GM19452 (cell line): Measurements from ENCODE around the gene CYP2U1.

Experiments
- ATAC-seq: cut with Tn5 transposase; IDR thresholded peaks from one replicate; pipeline ENCODE4 v1.9.1; 2021; ENCODE audit not compliant: unreplicated experiment

Gene CYP2U1

DNA sequence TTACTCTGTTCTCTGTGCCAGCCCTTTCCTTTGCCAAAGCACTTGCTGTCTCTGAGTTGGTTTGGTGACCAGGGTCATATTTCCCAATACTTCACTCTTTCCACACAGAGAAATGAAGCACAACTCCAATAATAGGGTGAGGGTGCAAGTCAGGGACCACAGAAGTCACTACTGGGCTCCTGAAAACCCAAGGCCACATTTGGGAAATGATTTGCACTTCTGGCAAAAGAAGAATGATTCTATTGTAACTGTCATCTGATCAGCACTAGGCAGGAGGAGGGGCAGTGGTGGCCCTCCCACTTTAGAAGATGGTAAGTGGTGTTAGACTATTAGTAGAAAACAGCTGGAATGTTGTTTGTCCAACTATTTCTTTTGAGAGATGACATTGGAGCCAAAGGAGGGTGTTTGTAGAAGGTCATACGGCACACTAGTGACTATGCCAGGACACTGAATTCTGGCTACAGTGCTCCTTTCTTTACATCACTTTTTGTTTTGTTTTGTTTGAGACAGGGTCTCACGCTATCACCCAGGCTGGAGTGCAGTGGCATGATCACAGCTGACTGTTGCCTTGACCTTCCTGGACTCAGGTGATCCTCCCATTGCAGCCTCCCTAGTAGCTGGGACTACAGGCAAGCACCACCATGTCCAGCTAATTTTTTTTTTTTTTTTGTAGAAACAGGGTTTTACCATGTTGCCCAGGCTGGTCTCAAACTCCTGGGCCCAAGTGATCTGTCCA is 47.5 kb downstream of the CYP2U1 start:
- ATAC-seq: no peak

DNA sequence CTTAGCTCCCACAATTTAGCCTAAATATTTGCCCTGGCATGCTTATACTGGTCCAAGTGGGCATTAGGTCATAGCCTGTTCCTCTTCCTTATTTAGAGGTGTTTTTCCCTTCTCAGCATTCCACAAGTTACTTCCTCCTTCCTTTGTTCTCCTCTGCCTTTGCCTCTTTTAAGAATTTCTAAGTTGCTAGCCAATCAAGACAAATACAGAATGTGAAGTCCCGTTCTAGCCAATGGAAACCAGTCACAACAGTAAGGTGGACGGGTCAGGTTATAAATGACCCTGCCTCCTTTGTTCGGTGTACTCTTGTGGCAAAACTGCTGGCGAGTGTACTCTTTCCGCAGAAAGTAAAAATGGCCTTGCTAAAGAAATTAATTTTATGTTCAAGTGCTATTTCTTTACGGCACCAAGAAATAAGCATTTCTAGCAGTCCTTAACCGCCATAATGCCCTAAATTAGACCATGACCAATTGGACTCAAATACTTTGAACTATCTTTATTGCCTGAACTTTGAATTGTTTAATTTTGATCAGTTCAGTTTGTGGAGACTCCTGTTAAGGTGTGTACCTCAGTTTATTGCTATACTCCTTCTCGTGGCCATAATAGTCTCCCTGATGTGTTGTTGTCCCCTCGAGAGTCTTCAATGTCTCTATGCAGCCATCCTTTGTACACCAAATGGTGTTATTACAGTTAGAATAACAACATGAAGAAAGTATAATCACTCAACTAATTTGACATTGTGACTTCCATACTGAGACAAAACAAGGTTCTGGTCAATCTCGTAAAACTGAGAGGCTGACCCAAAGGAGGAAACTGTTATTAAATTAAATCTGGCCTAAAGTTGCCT is 56.8 kb downstream of the CYP2U1 start:
- no peak for ATAC-seq

DNA sequence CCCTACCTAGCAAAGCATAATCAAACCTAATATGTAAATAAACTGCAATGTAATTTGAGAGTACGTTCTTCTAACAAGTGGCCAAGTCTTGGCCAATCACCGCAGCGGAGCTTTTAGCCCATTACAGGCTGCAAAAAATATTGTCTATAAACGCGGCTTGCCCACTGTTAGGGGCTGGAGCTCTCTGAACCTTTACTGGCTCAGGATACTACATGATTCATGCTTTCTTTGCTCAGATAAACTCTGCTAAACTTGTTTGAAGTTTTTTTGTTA is 57.4 kb downstream of the CYP2U1 start:
- ATAC-seq: no peak

DNA sequence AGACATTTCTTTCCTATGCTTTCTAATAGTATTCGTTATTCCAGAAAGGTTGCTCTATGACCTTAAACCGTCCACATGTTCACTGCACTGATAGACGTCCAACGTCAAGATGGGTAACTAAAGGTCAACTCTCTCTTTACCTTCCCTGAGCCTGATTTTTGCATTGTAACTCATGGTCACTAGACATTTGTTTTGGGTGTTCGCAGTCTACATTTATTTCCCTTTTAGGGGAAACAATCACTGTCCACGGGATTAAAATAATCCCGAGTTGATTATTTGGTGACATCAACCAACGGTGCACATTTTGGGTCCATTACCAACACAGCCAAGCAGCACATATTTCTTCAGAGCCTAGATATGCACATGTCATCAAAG is 57.8 kb downstream of the CYP2U1 start:
- ATAC-seq: peak; percentile 19

DNA sequence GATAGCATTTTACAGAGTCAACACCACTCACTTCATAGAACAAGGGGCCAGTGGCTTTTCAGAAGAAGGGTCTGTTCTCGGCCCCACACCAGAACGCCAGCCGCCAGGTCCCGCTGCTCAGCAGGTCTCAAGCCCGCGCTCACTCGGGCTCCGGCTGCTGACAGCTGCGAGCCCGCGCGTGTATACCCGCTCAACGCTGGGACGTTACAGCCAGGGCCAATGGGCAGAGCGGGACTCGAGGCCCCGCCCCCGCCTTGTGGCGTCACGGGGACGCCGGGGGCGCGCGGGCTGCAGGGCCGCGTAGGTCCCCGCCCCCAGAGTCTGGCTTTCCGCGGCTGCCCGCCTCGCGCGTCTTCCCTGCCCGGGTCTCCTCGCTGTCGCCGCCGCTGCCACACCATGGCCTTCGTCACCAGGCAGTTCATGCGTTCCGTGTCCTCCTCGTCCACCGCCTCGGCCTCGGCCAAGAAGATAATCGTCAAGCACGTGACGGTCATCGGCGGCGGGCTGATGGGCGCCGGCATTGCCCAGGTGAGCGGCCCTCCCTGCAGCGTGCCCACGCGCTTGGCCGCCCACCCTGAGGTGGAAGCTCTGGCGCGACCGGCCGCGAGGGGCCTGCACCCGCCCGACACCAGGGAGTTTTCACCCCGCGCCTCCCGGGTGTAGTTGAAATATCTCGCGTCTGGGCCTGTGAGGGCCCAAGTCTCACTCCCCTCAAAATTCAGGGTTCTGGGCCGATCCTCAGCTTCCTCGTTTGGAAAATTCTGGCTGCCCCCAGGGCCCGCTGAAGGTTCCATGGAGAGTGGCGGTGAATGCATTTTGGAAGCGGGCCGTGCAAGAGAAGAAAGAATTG is 58.4 kb downstream of the CYP2U1 start, which contains the start of gene HADH:
Gene HADH (plus strand): TSS at position 353 of the 850 bp plus-strand sequence. CDS start 44 bp downstream, at position 397.
- peak; percentile 97 for ATAC-seq

DNA sequence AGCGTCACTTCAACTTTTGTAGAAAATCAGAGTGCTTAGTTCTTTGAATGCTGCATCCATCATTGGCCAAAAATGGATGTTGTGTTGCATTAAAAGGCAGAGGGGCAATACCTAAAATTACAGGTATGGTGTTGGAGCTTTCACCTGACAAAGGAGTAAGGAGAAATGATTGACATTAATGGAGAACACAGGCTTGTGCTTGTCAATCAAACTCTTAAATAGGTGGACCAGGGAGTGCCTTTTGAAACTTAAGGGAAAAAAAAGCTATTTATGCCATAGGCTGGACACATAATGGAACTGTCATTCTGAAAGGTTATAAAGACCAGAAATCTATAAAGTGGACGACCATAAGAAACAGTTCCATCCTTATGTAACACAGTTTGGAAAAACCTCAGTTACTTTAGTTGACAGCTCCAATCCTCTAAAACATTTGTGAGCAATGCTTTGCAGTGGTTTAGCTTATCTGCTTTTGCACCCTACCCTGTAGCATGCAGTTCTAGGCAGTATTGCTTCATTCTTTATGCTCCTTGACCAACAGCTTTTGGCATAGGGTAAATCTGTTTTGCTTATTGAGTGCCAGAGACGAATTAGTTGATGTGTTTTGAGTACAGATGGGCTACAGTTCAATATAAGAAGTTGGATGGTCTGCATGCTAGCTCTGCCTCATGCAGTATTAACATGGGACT is 60.7 kb downstream of the CYP2U1 start:
- ATAC-seq: no peak

DNA sequence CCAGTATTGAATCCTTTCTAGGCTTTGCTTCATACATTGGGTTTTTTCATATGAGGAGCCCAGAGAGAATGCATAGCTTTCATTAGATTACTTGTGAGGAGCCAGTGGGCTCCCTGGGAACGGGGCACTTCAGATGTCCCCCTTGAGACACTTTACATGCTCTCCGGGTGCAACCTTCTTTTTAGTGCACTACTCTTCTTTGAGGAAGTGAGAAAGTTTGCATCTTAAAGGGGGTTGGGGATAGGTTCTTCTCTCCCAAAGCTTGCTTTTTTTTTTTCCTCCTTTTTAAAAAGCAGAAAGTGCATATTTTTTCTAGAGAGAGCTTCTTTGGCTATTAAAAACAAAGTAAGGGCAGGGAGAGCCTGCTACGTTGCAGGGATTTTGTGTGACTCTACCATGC is 62.6 kb downstream of the CYP2U1 start:
- peak; percentile 20 for ATAC-seq

DNA sequence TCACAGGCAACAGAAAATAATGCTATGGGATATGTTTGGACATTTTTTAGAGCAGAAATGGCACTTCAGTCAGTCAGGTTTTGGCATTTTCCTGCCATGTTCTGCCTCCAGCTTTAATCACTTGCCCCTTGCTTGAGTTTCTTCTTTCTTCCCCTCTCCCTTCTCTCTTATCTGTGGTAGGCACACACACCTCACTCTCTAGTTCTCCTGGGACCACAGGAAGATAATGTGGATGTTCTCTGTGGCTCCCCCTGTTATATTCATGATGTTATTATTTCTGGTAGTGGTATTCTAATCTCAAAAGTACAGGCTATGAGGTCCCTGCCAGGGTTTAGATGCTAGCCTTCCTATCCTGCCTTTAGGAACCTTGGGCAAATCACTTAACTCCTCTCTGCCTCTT is 63.5 kb downstream of the CYP2U1 start:
- no peak for ATAC-seq

DNA sequence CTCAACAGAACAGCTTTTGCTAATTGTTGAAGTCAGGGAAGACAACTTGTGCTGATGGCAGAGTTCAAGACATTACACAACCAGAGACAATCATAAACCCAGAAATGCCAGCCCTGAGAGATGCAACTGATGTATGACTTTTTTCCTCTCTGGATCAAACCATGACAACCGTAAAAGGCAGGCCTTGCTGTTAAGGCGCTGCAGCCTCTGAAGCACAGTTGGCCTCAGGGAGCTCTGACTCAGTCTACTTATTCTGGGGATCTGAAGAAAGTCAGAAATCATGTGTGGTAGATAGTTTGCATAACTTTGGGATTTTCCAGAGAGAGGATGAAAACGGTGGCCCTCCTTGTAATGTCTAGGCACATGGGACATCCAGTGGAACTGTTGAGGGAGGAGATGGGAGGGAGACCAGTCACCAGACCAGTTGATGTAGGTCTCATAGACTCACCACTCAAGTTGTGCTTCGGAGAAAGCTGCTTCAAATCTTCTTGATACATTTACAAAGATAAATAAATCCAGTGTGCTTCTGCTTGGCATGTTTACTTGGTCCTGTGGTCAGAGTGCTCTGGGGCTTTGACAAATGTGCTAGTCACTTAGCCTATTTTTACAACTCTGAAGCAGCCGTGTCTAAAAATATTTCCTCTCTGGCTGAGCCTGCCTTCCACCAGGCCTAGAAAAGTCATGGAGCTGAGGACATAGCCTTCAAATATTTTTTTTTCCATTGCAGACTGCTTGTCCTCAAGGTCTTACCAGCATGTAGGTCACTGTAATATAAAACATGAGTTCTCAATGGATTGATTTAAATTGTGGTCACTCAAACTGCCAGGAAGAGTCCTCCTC is 65.8 kb downstream of the CYP2U1 start:
- ATAC-seq: no peak

DNA sequence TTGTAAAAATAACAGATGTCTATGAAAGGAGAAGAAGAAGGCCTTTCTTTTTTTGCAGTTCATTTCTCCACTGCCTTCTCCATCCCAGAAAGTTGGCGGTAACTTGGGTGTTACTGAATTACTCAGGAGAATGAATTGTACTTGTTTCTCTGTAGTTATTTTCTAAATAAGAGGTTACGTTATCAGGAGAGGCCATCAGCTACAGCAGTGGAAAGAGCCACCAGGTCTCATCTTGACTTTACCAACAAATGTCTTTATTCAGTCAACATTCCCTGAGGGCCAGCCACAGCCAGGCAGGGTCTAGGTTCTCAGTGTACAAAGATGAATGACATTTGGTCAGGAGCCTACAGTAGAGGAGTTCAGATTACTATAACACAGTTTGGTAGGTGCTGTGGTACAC is 66.4 kb downstream of the CYP2U1 start:
- ATAC-seq: no peak

DNA sequence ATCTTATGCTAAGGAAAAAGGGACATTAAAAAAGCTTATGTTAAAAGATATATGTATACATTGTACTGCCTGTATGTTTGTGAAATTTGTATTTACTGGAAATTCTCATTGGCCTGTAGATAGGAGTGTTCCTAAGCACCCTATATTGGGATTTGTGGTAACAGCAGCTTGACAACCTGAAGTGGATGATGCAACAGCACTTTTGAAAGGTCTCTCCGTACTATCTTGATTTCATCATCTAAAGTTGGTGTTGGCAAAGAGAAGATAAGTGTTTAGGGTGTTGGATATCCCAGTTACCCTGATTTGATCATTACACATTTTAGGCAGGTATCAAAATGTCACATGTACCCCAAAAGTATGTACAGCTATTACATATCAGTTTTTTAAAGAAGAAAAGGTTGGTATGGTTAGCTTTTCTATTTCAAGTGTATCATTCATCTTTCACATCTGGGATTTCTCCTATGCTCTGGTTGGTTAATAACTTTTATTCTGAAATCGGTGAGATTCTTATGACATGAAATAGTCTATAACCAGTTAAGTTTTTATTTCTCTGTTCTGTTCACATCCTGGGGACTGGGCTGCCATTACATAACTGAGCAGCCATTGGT is 68.7 kb downstream of the CYP2U1 start:
- no peak for ATAC-seq

DNA sequence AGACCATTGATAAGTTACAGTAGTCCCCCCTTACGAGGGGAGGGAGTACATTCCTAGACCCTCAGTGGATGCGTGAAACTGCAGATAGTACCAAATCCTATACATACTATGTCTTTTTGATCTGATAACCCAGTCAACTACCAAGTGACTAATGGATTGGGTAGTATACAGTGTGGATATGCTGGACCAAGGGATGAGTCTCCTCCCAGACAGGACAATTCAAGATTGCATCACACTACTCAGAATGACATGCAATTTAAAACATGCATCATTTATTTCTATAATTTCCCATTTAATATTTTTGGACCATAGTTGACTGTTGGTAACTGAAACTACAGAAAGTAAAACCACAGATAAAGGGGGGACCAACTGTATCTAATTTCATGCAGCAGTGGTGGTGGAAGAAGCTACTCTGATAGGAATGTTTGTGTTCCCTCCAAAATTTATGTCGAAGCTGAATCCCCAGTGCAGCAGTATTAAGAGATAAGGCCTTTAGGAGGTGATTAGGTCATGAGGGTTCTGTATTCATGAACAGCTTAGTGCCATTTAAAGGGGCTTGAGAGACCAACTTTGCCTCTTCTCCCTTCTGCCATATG is 70.3 kb downstream of the CYP2U1 start:
- no peak for ATAC-seq
